IPS-18a (cell line): ENCODE measurements around the gene GPATCH2.

ENCODE experiments used
- H3K27ac ChIP-seq: one replicate; pipeline ENCODE4 v1.5.1; 2013; ENCODE audit warnings: low read length
- H3K27me3 ChIP-seq: one replicate; pipeline ENCODE4 v1.6.1; 2013; ENCODE audit warnings: mild to moderate bottlenecking, low read length; ENCODE audit not compliant: control insufficient read depth, insufficient read depth
- H3K36me3 ChIP-seq: one replicate; pipeline ENCODE4 v1.6.1; 2013; ENCODE audit warnings: low read depth, low read length; ENCODE audit not compliant: control insufficient read depth
- H3K4me1 ChIP-seq: one replicate; pipeline ENCODE4 v1.6.1; 2013; ENCODE audit warnings: low read depth, low read length; ENCODE audit not compliant: control insufficient read depth
- H3K4me3 ChIP-seq: one replicate; pipeline ENCODE4 v1.5.1; 2013; ENCODE audit warnings: low read length
- H3K9ac ChIP-seq: one replicate; pipeline ENCODE4 v1.6.1; 2013; ENCODE audit warnings: mild to moderate bottlenecking, low read length, moderate library complexity
- H3K9me3 ChIP-seq: one replicate; pipeline ENCODE4 v1.6.1; 2013; ENCODE audit warnings: low read depth, low read length; ENCODE audit not compliant: control insufficient read depth

The GPATCH2 gene

DNA sequence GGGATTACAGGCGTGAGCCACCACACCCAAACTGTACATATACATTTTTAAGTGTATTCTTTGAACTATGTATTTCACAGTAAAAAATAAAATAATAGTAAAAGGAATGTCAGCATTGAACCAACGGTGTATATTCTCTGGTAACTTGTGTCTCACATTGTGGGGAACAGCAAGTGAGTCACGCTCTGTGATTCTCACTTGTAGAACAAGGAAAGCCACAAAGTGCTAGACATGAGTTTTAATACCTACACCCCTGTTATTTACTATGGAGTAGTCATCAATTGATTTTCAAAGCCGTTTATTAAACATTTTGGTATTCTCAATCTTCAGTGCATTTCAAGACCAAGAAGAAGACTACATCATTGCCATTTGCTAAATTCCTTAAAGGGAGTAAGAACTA lies 197.2 kb downstream of the GPATCH2 start:
- no peaks in the 10 kb centered on the region for H3K27me3 ChIP-seq
- H3K9me3 ChIP-seq: no peaks in the 10 kb centered on the region
- no peak overlapping the region for H3K27ac ChIP-seq
- H3K4me1 ChIP-seq: peaks cover 8% of the 10 kb centered on the region
- H3K36me3 ChIP-seq: no peaks in the 10 kb centered on the region
- no peak overlapping the region for H3K4me3 ChIP-seq
- no peak overlapping the region for H3K9ac ChIP-seq

DNA sequence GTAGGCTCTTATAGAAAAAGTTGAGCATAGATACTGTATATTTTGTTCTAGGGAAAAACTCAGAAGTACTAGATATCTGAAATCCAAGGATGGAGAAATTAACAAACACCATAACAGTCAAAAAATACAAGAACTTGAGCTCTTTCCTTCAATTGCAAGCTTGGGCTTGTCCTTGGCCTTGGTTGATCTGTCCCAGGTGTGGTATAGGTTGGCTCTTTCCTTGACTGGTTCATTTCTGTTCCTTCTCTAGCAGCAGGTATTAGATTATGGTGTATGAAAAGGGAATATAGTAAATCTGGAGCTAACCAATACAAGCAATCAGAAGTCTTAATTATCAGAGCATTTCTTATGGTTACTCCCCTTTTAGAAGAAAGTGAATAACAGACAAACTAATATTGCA lies 198.6 kb downstream of the GPATCH2 start:
- no peak overlapping the region for H3K27ac ChIP-seq
- H3K9me3 ChIP-seq: no peaks in the 10 kb centered on the region
- H3K9ac ChIP-seq: no peak overlapping the region
- H3K4me1 ChIP-seq: peaks cover 8% of the 10 kb centered on the region
- no peak overlapping the region for H3K4me3 ChIP-seq
- no peaks in the 10 kb centered on the region for H3K27me3 ChIP-seq
- no peaks in the 10 kb centered on the region for H3K36me3 ChIP-seq

- Histone ChIP-seq H3K4me3 (no peak overlapping the region), H3K9ac (no peak overlapping the region), H3K36me3 (no peaks in the 10 kb centered on the region), H3K27ac (no peak overlapping the region), H3K4me1 (peaks cover 8% of the 10 kb centered on the region), H3K27me3 (no peaks in the 10 kb centered on the region), H3K9me3 (no peaks in the 10 kb centered on the region)
Observed at GRCh38 chr1:217431395-217431794, 199.5 kb downstream of the GPATCH2 start.

GRCh38 chr1:217425422-217425821 lies 205.5 kb downstream of the GPATCH2 start:
- Histone ChIP-seq H3K27me3 (no peaks in the 10 kb centered on the region), H3K36me3 (no peaks in the 10 kb centered on the region), H3K4me3 (no peak overlapping the region), H3K4me1 (no peaks in the 10 kb centered on the region), H3K9me3 (no peaks in the 10 kb centered on the region), H3K9ac (no peak overlapping the region), H3K27ac (no peak overlapping the region)

- no peaks in the 10 kb centered on the region for H3K27me3 ChIP-seq
- no peak overlapping the region for H3K9ac ChIP-seq
- no peaks in the 10 kb centered on the region for H3K36me3 ChIP-seq
- no peak overlapping the region for H3K27ac ChIP-seq
- H3K4me3 ChIP-seq: no peak overlapping the region
- no peaks in the 10 kb centered on the region for H3K9me3 ChIP-seq
- no peaks in the 10 kb centered on the region for H3K4me1 ChIP-seq
Observed at GRCh38 chr1:217419194-217419551, 211.7 kb downstream of the GPATCH2 start.

DNA sequence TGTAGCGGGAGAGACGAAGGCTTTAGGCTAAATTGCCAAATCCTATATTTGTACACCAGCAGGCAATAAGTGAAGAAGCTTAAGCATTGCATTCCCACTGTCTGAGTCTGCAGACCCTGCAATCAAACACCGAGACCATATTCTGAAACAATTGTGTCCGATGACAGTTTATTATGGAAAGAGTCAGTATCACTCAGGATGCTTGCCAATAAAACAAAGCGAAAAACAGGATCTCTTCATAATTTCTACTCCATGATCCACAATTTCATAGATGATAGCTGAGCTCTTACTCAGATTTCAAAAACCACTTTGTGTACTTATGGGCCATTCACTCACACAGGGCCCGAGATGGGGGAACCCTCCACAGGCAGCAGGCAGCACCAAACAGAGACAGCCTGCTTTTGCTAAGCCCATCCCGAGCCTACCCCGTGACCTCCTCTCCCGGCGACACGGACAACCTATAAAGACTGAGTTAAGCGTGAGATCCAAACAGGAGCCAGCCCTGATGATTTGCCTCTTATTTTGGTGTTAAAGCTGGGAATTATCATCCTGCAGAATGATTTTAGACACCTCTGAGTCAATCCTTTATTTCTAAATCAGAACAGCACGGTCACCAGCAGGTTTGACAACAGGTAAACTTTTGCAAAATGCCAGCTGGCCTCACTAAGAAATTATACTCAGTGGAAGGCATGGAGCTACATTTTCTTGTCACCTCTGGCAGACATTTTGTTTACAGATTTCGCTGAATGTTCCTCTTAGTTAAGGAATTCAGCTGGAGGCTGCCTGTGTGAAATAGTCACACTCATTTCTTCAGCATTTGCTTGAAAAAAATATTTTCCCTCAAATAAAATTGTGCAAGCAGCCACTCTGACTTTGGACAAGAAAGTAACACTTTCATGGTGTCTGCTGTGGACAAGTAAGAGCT lies 212.4 kb downstream of the GPATCH2 start:
- Histone ChIP-seq H3K4me3 (no peak overlapping the region), H3K27me3 (no peaks in the 10 kb centered on the region), H3K9ac (no peak overlapping the region), H3K4me1 (no peaks in the 10 kb centered on the region), H3K9me3 (no peaks in the 10 kb centered on the region), H3K27ac (no peak overlapping the region), H3K36me3 (no peaks in the 10 kb centered on the region)

DNA sequence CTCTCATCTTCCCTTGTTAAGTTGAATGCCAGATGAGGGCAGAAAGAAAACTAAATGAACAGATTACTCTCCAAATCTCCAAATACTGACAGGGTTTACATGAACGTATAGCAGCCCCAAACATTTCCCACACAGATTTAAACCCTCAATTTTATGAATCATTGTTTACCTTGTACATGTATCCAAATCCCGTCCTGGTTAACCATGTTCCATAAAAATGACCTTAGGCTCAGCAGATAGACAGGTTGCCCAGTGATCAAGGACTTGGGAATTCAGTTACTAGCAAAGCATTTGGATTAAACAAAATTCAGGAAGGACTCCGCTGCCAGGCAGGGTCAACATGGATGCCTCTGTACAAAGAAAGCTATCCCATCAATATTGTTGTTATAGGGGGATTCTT lies 213.5 kb downstream of the GPATCH2 start:
- no peaks in the 10 kb centered on the region for H3K36me3 ChIP-seq
- H3K27me3 ChIP-seq: no peaks in the 10 kb centered on the region
- no peaks in the 10 kb centered on the region for H3K4me1 ChIP-seq
- no peaks in the 10 kb centered on the region for H3K9me3 ChIP-seq
- H3K27ac ChIP-seq: no peak overlapping the region
- no peak overlapping the region for H3K9ac ChIP-seq
- no peak overlapping the region for H3K4me3 ChIP-seq

- H3K9me3 ChIP-seq: no peaks in the 10 kb centered on the region
- no peaks in the 10 kb centered on the region for H3K4me1 ChIP-seq
- no peak overlapping the region for H3K4me3 ChIP-seq
- no peak overlapping the region for H3K27ac ChIP-seq
- no peaks in the 10 kb centered on the region for H3K27me3 ChIP-seq
- H3K36me3 ChIP-seq: no peaks in the 10 kb centered on the region
- no peak overlapping the region for H3K9ac ChIP-seq
Observed at GRCh38 chr1:217407534-217408001, 223.3 kb downstream of the GPATCH2 start.

DNA sequence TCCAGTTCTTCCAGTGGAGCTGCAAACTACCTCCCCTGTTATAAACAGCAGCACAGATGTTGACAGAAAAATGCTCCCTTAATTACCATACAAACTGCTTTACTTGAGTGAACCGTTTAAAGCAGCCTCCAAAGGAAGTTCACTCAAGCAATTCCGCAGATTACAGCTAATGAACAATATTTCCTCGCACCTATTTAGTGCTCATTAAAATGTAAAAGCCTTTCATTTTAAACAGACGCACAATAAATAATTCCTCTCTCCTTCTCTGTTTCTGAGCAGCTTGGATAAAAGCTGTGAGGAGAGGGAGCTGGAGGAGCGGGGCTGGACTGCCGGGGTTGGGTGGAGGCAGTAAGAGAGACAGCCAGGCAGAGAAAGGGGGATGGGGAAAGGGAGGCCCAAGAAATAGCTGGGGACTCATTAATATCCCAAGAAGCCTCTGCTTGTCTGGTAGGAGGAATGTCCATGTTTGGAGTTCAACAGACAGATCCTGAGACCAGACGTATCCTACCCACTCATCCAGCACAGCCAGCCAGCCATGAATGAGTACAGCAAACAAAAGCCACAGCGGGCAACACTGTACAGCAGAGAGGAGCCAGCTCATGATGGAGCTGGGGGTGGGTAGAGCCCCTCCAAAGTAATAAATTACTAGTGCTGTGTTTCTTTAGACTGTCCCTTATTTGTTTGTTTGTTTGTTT lies 227.7 kb downstream of the GPATCH2 start:
- no peak overlapping the region for H3K27ac ChIP-seq

DNA sequence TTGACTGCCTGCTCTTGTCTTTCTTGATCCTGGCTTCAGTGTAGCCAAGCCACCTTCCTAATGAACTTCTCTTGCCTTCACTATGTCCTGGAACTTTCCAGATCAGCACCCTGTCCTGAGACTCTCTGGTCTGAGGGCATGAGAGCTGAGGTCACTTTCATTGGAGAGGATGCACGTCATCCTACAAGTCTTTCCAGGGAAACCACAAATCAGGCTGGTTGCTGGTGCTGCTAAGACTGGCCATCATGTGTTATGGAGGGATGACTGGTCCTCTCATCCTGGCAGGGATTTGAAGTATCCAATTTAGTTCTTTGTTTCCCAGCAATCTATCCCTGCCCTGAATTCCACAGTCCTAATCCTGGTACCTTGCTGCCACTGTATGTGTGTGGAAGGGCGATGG lies 228.6 kb downstream of the GPATCH2 start:
- no peaks in the 10 kb centered on the region for H3K9me3 ChIP-seq
- no peak overlapping the region for H3K4me3 ChIP-seq
- H3K27me3 ChIP-seq: no peaks in the 10 kb centered on the region
- H3K27ac ChIP-seq: no peak overlapping the region
- no peaks in the 10 kb centered on the region for H3K36me3 ChIP-seq
- no peak overlapping the region for H3K9ac ChIP-seq
- H3K4me1 ChIP-seq: no peaks in the 10 kb centered on the region

More for the DNA sequence above, 227.7 kb downstream of the GPATCH2 start:
- Histone ChIP-seq H3K9me3 (no peaks in the 10 kb centered on the region), H3K9ac (no peak overlapping the region), H3K27me3 (no peaks in the 10 kb centered on the region), H3K4me3 (no peak overlapping the region), H3K36me3 (no peaks in the 10 kb centered on the region), H3K4me1 (no peaks in the 10 kb centered on the region)

- H3K9me3 ChIP-seq: no peaks in the 10 kb centered on the region
- H3K27me3 ChIP-seq: no peaks in the 10 kb centered on the region
- no peak overlapping the region for H3K27ac ChIP-seq
- H3K4me1 ChIP-seq: no peaks in the 10 kb centered on the region
- no peak overlapping the region for H3K9ac ChIP-seq
- H3K36me3 ChIP-seq: no peaks in the 10 kb centered on the region
- no peak overlapping the region for H3K4me3 ChIP-seq
Observed at GRCh38 chr1:217393896-217394295, 237.0 kb downstream of the GPATCH2 start.
